ENCODE measurements around the gene DNMT3B. TPM values are rescaled to one million over a fixed set of nuclear protein-coding genes. Genes with fewer than 3 reads are reported as not detected.
A peak's percentile ranks its signal among the peaks of the same experiment; 100 is the strongest.

The DNMT3B gene
- total and polyA plus RNA-seq, 9 of the 15 experiments (the other 6 are each of a cell fraction or from before 2014, with no cell fraction given), result 9.3 to 74.8 (median 49.1) TPM

- no peak for TF ChIP-seq GTF3C2 (IDR thresholded peaks at IDR 0.05; ENCODE audit: borderline replicate concordance, extremely low read depth, insufficient read length)
- TF ChIP-seq ARNT (IDR thresholded peaks at IDR 0.05), result peak; percentile 78 to 96
- peak in 1 of 2 experiments; percentile 83; a peak in 1 of 4 replicates for TF ChIP-seq ETV6 (IDR thresholded peaks at IDR 0.05; ENCODE audit: borderline replicate concordance in 1 of 2, low read depth in 2 of 2, low read length in 1 of 2)
- TF ChIP-seq ETV6 (CRISPR knock-in tag; IDR thresholded peaks at IDR 0.05; ENCODE audit: borderline replicate concordance), result no peak
- no peak for TF ChIP-seq LARP7 (IDR thresholded peaks at IDR 0.05)
- TF ChIP-seq MYNN (IDR thresholded peaks at IDR 0.05), result peak; percentile 81; the same call in 1 of the 2 replicates
- TF ChIP-seq MYNN (CRISPR knock-in tag; IDR thresholded peaks at IDR 0.05), result no peak
- no peak for TF ChIP-seq NR2C2 (CRISPR knock-in tag; IDR thresholded peaks at IDR 0.05)
- peak; percentile 38; the same call in 1 of the 2 replicates for TF ChIP-seq NR2C2 (tag; IDR thresholded peaks at IDR 0.05)
- no peak for TF ChIP-seq POLR2AphosphoS2 (IDR thresholded peaks at IDR 0.05; ENCODE audit: low read length)
- no peak for TF ChIP-seq SLC30A9 (CRISPR knock-in tag; IDR thresholded peaks at IDR 0.05)
- TF ChIP-seq ZNF780A (CRISPR knock-in tag; IDR thresholded peaks at IDR 0.05), result no peak
- peak; percentile 52 to 87 for TF ChIP-seq MNT (conservative IDR thresholded peaks at IDR 0.05)
- TF ChIP-seq IFI16 (CRISPR knock-in tag; IDR thresholded peaks at IDR 0.05), result no peak
- TF ChIP-seq BRCA1 (IDR thresholded peaks at IDR 0.05), result no peak
- no peak for TF ChIP-seq BRCA1 (CRISPR knock-in tag; IDR thresholded peaks at IDR 0.05)
- TF ChIP-seq ZNF609 (CRISPR knock-in tag; IDR thresholded peaks at IDR 0.05; ENCODE audit: borderline replicate concordance), result no peak
- no peak for TF ChIP-seq HNRNPH1 (optimal IDR thresholded peaks at IDR 0.05; ENCODE audit: low read depth, low read length)
Observed at GRCh38 chr20:32752458-32753250, 9.5 kb upstream of the DNMT3B start (continued).

All from K562 (cell line).